OCI-LY3 (cell line): ENCODE data around the gene SSBP4.

Experiments
- EZH2phosphoT487 ChIP-seq: fragments of 200-600 bp; shearing (Covaris generic); IDR thresholded peaks from 2 replicates; pipeline ENCODE4 v1.6.1; 2018; ENCODE audit warnings: antibody characterized with exemption, mixed run types, low read depth
- TF ChIP-seq, protein P1 (sequence below): fragments of 200-600, 300-600 bp; sonication (generic); IDR thresholded peaks from 2 replicates; pipeline ENCODE4 v1.5.1; 2014; ENCODE audit warnings: antibody characterized with exemption, low read length, low read depth

DNA sequence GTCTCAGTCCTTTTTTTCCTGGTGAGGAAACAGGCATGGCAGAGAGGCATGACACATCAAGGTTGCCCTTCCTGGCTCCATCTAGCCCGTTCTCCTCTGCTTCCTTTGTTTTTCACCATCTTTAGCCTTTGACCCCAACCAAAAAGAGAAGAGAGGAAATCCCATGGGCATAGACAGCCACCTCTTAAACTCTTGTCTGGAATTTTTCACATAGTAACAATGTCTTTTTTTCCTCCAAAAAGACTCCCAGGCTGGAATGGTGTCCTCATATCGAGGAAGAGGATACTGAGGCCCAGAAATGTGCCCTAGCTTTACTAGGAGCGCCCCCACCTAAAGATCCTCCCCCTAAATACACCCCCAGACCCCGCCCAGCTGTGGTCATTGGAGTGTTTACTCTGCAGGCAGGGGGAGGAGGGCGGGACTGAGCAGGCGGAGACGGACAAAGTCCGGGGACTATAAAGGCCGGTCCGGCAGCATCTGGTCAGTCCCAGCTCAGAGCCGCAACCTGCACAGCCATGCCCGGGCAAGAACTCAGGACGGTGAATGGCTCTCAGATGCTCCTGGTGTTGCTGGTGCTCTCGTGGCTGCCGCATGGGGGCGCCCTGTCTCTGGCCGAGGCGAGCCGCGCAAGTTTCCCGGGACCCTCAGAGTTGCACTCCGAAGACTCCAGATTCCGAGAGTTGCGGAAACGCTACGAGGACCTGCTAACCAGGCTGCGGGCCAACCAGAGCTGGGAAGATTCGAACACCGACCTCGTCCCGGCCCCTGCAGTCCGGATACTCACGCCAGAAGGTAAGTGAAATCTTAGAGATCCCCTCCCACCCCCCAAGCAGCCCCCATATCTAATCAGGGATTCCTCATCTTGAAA, 33.3 kb upstream of the SSBP4 start, which contains the start of gene GDF15:
- TF ChIP-seq, protein P1, sequence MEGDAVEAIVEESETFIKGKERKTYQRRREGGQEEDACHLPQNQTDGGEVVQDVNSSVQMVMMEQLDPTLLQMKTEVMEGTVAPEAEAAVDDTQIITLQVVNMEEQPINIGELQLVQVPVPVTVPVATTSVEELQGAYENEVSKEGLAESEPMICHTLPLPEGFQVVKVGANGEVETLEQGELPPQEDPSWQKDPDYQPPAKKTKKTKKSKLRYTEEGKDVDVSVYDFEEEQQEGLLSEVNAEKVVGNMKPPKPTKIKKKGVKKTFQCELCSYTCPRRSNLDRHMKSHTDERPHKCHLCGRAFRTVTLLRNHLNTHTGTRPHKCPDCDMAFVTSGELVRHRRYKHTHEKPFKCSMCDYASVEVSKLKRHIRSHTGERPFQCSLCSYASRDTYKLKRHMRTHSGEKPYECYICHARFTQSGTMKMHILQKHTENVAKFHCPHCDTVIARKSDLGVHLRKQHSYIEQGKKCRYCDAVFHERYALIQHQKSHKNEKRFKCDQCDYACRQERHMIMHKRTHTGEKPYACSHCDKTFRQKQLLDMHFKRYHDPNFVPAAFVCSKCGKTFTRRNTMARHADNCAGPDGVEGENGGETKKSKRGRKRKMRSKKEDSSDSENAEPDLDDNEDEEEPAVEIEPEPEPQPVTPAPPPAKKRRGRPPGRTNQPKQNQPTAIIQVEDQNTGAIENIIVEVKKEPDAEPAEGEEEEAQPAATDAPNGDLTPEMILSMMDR, result peak; percentile 61
- TF ChIP-seq EZH2phosphoT487, result no peak
